ENCODE measurements around the gene SCT. TPM values are rescaled to one million over a fixed set of nuclear protein-coding genes. Genes with fewer than 3 reads are reported as not detected.

SCT gene
- total RNA-seq, 1 experiment from 2014 or later, result not detected

- in situ Hi-C loops (cut with HindIII; ENCODE audit: low sequenced_read_pairs), result no loop called here
- no peak for DNase-seq (ENCODE audit: low spot score)
These were observed 12.9 kb downstream of the SCT start for GRCh38 chr11:614021-614622.

GRCh38 chr11:613369-613968 lies 13.5 kb downstream of the SCT start:
- in situ Hi-C loops (cut with HindIII; ENCODE audit: low sequenced_read_pairs), result no loop called here
- no peak for DNase-seq (ENCODE audit: low spot score)

- DNase-seq (ENCODE audit: low spot score), result no peak
- in situ Hi-C loops (cut with HindIII; ENCODE audit: low sequenced_read_pairs), result no loop called here
These were observed 14.1 kb downstream of the SCT start for GRCh38 chr11:612961-613300.

GRCh38 chr11:612201-612960 lies 14.6 kb downstream of the SCT start:
- no peak for DNase-seq (ENCODE audit: low spot score)

GRCh38 chr11:611001-611996 lies 15.7 kb downstream of the SCT start:
- in situ Hi-C loops (cut with HindIII; ENCODE audit: low sequenced_read_pairs), result no loop called here
- no peak for DNase-seq (ENCODE audit: low spot score)

More at GRCh38 chr11:612201-612960, 14.6 kb downstream of the SCT start:
- in situ Hi-C loops (cut with HindIII; ENCODE audit: low sequenced_read_pairs), result no loop called here

GRCh38 chr11:610146-610801 lies 16.7 kb downstream of the SCT start:
- in situ Hi-C loops (cut with HindIII; ENCODE audit: low sequenced_read_pairs), result no loop called here
- no peak for DNase-seq (ENCODE audit: low spot score)

- in situ Hi-C loops (cut with HindIII; ENCODE audit: low sequenced_read_pairs), result no loop called here
- DNase-seq (ENCODE audit: low spot score), result no peak
These were observed 17.6 kb downstream of the SCT start for GRCh38 chr11:609341-609811.

- in situ Hi-C loops (cut with HindIII; ENCODE audit: low sequenced_read_pairs), result no loop called here
- DNase-seq (ENCODE audit: low spot score), result no peak
These were observed 18.2 kb downstream of the SCT start for GRCh38 chr11:608791-609251.

GRCh38 chr11:607971-608659 lies 18.9 kb downstream of the SCT start:
- in situ Hi-C loops (cut with HindIII; ENCODE audit: low sequenced_read_pairs), result no loop called here
- no peak for DNase-seq (ENCODE audit: low spot score)

- in situ Hi-C loops (cut with HindIII; ENCODE audit: low sequenced_read_pairs), result no loop called here
These were observed 19.8 kb downstream of the SCT start for GRCh38 chr11:607020-607780.

GRCh38 chr11:606245-606644 lies 20.7 kb downstream of the SCT start:
- DNase-seq (ENCODE audit: low spot score), result peak; percentile 92
- in situ Hi-C loops (cut with HindIII; ENCODE audit: low sequenced_read_pairs), result no loop called here

More at GRCh38 chr11:607020-607780, 19.8 kb downstream of the SCT start:
- DNase-seq (ENCODE audit: low spot score), result no peak

- DNase-seq (ENCODE audit: low spot score), result no peak
- in situ Hi-C loops (cut with HindIII; ENCODE audit: low sequenced_read_pairs), result no loop called here
These were observed 21.5 kb downstream of the SCT start for GRCh38 chr11:605286-606129.

- in situ Hi-C loops (cut with HindIII; ENCODE audit: low sequenced_read_pairs), result no loop called here
- DNase-seq (ENCODE audit: low spot score), result no peak
These were observed 23.8 kb downstream of the SCT start for GRCh38 chr11:603154-603553.

- in situ Hi-C loops (cut with HindIII; ENCODE audit: low sequenced_read_pairs), result no loop called here
- no peak for DNase-seq (ENCODE audit: low spot score)
These were observed 25.3 kb downstream of the SCT start for GRCh38 chr11:601573-602245.

GRCh38 chr11:598005-598680 lies 28.8 kb downstream of the SCT start:
- in situ Hi-C loops (cut with HindIII; ENCODE audit: low sequenced_read_pairs), result no loop called here
- no peak for DNase-seq (ENCODE audit: low spot score)

Measured in G401 (cell line).